ENCODE results near the gene TPD52L2.
A peak's percentile ranks its signal among the peaks of the same experiment; 100 is the strongest.

TPD52L2 gene

GRCh38 chr20:63930971-63931553 lies 66.0 kb downstream of the TPD52L2 start:
- H3K9me3 ChIP-seq (ENCODE audit: control extremely low read depth in 1 of 5, control insufficient read depth in 4 of 5, insufficient read depth in 2 of 5, low read depth in 1 of 5, low read length in 4 of 5): no peaks in the 10 kb centered on the region
- ChIA-PET CTCF (no interaction called here), POLR2A (interaction anchor here (0.7 kb wide), 1 partner anchor 393 kb away, joined by 3 read pairs; no protein-coding TSS in a partner anchor)
- H3K36me3 ChIP-seq (ENCODE audit: control insufficient read depth in 4 of 4, insufficient read depth in 4 of 4, low read length in 3 of 4): peaks cover 7 to 89% (median 63%) of the 10 kb centered on the region in 4 experiments
- no peaks in the 10 kb centered on the region for H3K27me3 ChIP-seq (replicated peaks in 2 of 5; ENCODE audit: control insufficient read depth in 4 of 5, insufficient read depth in 5 of 5, low read length in 4 of 5)
- DNase-seq: no peak
- no peaks in the 10 kb centered on the region for H3K4me1 ChIP-seq (ENCODE audit: control extremely low read depth in 1 of 4, control insufficient read depth in 4 of 4, insufficient read depth in 4 of 4, low read length in 3 of 4)
- no peak overlapping the region for H3K27ac ChIP-seq (ENCODE audit: insufficient read depth in 1 of 2, low read depth in 1 of 2, low read length in 2 of 2, poor library complexity in 1 of 2, severe bottlenecking in 2 of 2)
- WGBS (ENCODE audit: insufficient coverage): 98% methylated on average over 31 of the region's 37 CpGs
- H3K4me3 ChIP-seq (ENCODE audit: control insufficient read depth in 1 of 7, extremely low read depth in 1 of 7, insufficient read depth in 4 of 7, low read depth in 2 of 7, low read length in 6 of 7): no peak overlapping the region

GRCh38 chr20:63931735-63932134 lies 66.7 kb downstream of the TPD52L2 start:
- Histone ChIP-seq H3K36me3 (ENCODE audit: control insufficient read depth in 4 of 4, insufficient read depth in 4 of 4, low read length in 3 of 4) (peaks cover 7 to 86% (median 60%) of the 10 kb centered on the region in 4 experiments), H3K27me3 (replicated peaks in 2 of 5; ENCODE audit: control insufficient read depth in 4 of 5, insufficient read depth in 5 of 5, low read length in 4 of 5) (no peaks in the 10 kb centered on the region), H3K9me3 (ENCODE audit: control extremely low read depth in 1 of 5, control insufficient read depth in 4 of 5, insufficient read depth in 2 of 5, low read depth in 1 of 5, low read length in 4 of 5) (no peaks in the 10 kb centered on the region), H3K4me3 (ENCODE audit: control insufficient read depth in 1 of 7, extremely low read depth in 1 of 7, insufficient read depth in 4 of 7, low read depth in 2 of 7, low read length in 6 of 7) (no peak overlapping the region), H3K4me1 (ENCODE audit: control extremely low read depth in 1 of 4, control insufficient read depth in 4 of 4, insufficient read depth in 4 of 4, low read length in 3 of 4) (no peaks in the 10 kb centered on the region), H3K27ac (ENCODE audit: insufficient read depth in 1 of 2, low read depth in 1 of 2, low read length in 2 of 2, poor library complexity in 1 of 2, severe bottlenecking in 2 of 2) (no peak overlapping the region)
- CTCF ChIA-PET: interaction anchor here (0.6 to 1.5 kb wide), 2 partner anchors 16 to 169 kb away, joined by 3 read pairs; no protein-coding TSS in a partner anchor
- 98% methylated on average over 14 of the region's 19 CpGs for WGBS (ENCODE audit: insufficient coverage)
- POLR2A ChIA-PET: interaction anchor here (0.7 kb wide), 1 partner anchor 394 kb away, joined by 3 read pairs; no protein-coding TSS in a partner anchor
- no peak for DNase-seq

GRCh38 chr20:63932606-63933160 lies 67.6 kb downstream of the TPD52L2 start:
- ChIA-PET CTCF (interaction anchor here (0.6 to 1.7 kb wide), 5 partner anchors 12 to 170 kb away, joined by 3 to 6 read pairs (median 3); no protein-coding TSS in a partner anchor), POLR2A (no interaction called here)
- 97% methylated on average over 14 of the region's 17 CpGs for WGBS (ENCODE audit: insufficient coverage)
- Histone ChIP-seq H3K36me3 (ENCODE audit: control insufficient read depth in 4 of 4, insufficient read depth in 4 of 4, low read length in 3 of 4) (peaks cover 7 to 84% (median 58%) of the 10 kb centered on the region in 4 experiments), H3K9me3 (ENCODE audit: control extremely low read depth in 1 of 5, control insufficient read depth in 4 of 5, insufficient read depth in 2 of 5, low read depth in 1 of 5, low read length in 4 of 5) (no peaks in the 10 kb centered on the region), H3K4me3 (ENCODE audit: control insufficient read depth in 1 of 7, extremely low read depth in 1 of 7, insufficient read depth in 4 of 7, low read depth in 2 of 7, low read length in 6 of 7) (no peak overlapping the region), H3K27me3 (replicated peaks in 2 of 5; ENCODE audit: control insufficient read depth in 4 of 5, insufficient read depth in 5 of 5, low read length in 4 of 5) (no peaks in the 10 kb centered on the region), H3K4me1 (ENCODE audit: control extremely low read depth in 1 of 4, control insufficient read depth in 4 of 4, insufficient read depth in 4 of 4, low read length in 3 of 4) (no peaks in the 10 kb centered on the region), H3K27ac (ENCODE audit: insufficient read depth in 1 of 2, low read depth in 1 of 2, low read length in 2 of 2, poor library complexity in 1 of 2, severe bottlenecking in 2 of 2) (no peak overlapping the region)
- no peak for DNase-seq

- Histone ChIP-seq H3K27me3 (replicated peaks in 2 of 5; ENCODE audit: control insufficient read depth in 4 of 5, insufficient read depth in 5 of 5, low read length in 4 of 5) (no peaks in the 10 kb centered on the region), H3K4me1 (ENCODE audit: control extremely low read depth in 1 of 4, control insufficient read depth in 4 of 4, insufficient read depth in 4 of 4, low read length in 3 of 4) (peaks cover 0 to 3% (median 0%) of the 10 kb centered on the region in 4 experiments), H3K4me3 (ENCODE audit: control insufficient read depth in 1 of 7, extremely low read depth in 1 of 7, insufficient read depth in 4 of 7, low read depth in 2 of 7, low read length in 6 of 7) (no peak overlapping the region), H3K9me3 (ENCODE audit: control extremely low read depth in 1 of 5, control insufficient read depth in 4 of 5, insufficient read depth in 2 of 5, low read depth in 1 of 5, low read length in 4 of 5) (no peaks in the 10 kb centered on the region), H3K27ac (ENCODE audit: insufficient read depth in 1 of 2, low read depth in 1 of 2, low read length in 2 of 2, poor library complexity in 1 of 2, severe bottlenecking in 2 of 2) (no peak overlapping the region), H3K36me3 (ENCODE audit: control insufficient read depth in 4 of 4, insufficient read depth in 4 of 4, low read length in 3 of 4) (peaks cover 4 to 78% (median 51%) of the 10 kb centered on the region in 4 experiments)
- WGBS (ENCODE audit: insufficient coverage): 100% methylated on average over 5 of the region's 5 CpGs
- ChIA-PET CTCF (interaction anchor here (0.8 to 2.2 kb wide), 5 partner anchors 13 to 126 kb away, joined by 3 to 9 read pairs (median 4); no protein-coding TSS in a partner anchor), POLR2A (no interaction called here)
- DNase-seq: no peak
These were observed 68.6 kb downstream of the TPD52L2 start for GRCh38 chr20:63933646-63934045.

- ChIA-PET CTCF (interaction anchor here (1.1 to 2.2 kb wide), 3 partner anchors 16 to 39 kb away, joined by 3 to 9 read pairs (median 4); no protein-coding TSS in a partner anchor), POLR2A (no interaction called here)
- Histone ChIP-seq H3K36me3 (ENCODE audit: control insufficient read depth in 4 of 4, insufficient read depth in 4 of 4, low read length in 3 of 4) (peaks cover 0 to 79% (median 50%) of the 10 kb centered on the region in 4 experiments), H3K4me3 (ENCODE audit: control insufficient read depth in 1 of 7, extremely low read depth in 1 of 7, insufficient read depth in 4 of 7, low read depth in 2 of 7, low read length in 6 of 7) (no peak overlapping the region), H3K9me3 (ENCODE audit: control extremely low read depth in 1 of 5, control insufficient read depth in 4 of 5, insufficient read depth in 2 of 5, low read depth in 1 of 5, low read length in 4 of 5) (no peaks in the 10 kb centered on the region), H3K27me3 (replicated peaks in 2 of 5; ENCODE audit: control insufficient read depth in 4 of 5, insufficient read depth in 5 of 5, low read length in 4 of 5) (no peaks in the 10 kb centered on the region), H3K27ac (ENCODE audit: insufficient read depth in 1 of 2, low read depth in 1 of 2, low read length in 2 of 2, poor library complexity in 1 of 2, severe bottlenecking in 2 of 2) (no peak overlapping the region), H3K4me1 (ENCODE audit: control extremely low read depth in 1 of 4, control insufficient read depth in 4 of 4, insufficient read depth in 4 of 4, low read length in 3 of 4) (peaks cover 0 to 11% (median under 1%) of the 10 kb centered on the region in 4 experiments)
- peak in 2 of 3 donors; percentile 42 to 44 for DNase-seq
- 85% methylated on average over 32 of the region's 37 CpGs for WGBS (ENCODE audit: insufficient coverage)
These were observed 69.4 kb downstream of the TPD52L2 start for GRCh38 chr20:63934271-63935068.

GRCh38 chr20:63935447-63935846 lies 70.4 kb downstream of the TPD52L2 start:
- H3K9me3 ChIP-seq (ENCODE audit: control extremely low read depth in 1 of 5, control insufficient read depth in 4 of 5, insufficient read depth in 2 of 5, low read depth in 1 of 5, low read length in 4 of 5): no peaks in the 10 kb centered on the region
- H3K4me3 ChIP-seq (ENCODE audit: control insufficient read depth in 1 of 7, extremely low read depth in 1 of 7, insufficient read depth in 4 of 7, low read depth in 2 of 7, low read length in 6 of 7): no peak overlapping the region
- peaks cover 0 to 13% (median under 1%) of the 10 kb centered on the region in 4 experiments for H3K4me1 ChIP-seq (ENCODE audit: control extremely low read depth in 1 of 4, control insufficient read depth in 4 of 4, insufficient read depth in 4 of 4, low read length in 3 of 4)
- WGBS (ENCODE audit: insufficient coverage): 97% methylated on average over 5 of the region's 9 CpGs
- ChIA-PET POLR2A (no interaction called here), CTCF (interaction anchor here (1.1 to 2.2 kb wide), 2 partner anchors 20 to 38 kb away, joined by 3 to 9 read pairs; no protein-coding TSS in a partner anchor)
- peaks cover 0 to 80% (median 50%) of the 10 kb centered on the region in 4 experiments for H3K36me3 ChIP-seq (ENCODE audit: control insufficient read depth in 4 of 4, insufficient read depth in 4 of 4, low read length in 3 of 4)
- no peak overlapping the region for H3K27ac ChIP-seq (ENCODE audit: insufficient read depth in 1 of 2, low read depth in 1 of 2, low read length in 2 of 2, poor library complexity in 1 of 2, severe bottlenecking in 2 of 2)
- DNase-seq: no peak
- H3K27me3 ChIP-seq (replicated peaks in 2 of 5; ENCODE audit: control insufficient read depth in 4 of 5, insufficient read depth in 5 of 5, low read length in 4 of 5): no peaks in the 10 kb centered on the region

Data from common myeloid progenitor, CD34-positive (primary cell).